HG03442 (cell line): ENCODE results near the gene ACTG1.
"Not testable (repeated sequence)": the region's sequence is repeated elsewhere in the genome, so short reads cannot be mapped to it uniquely, and the experiment has no call there.

Source experiments
- ATAC-seq: cut with Tn5 transposase; IDR thresholded peaks from one replicate; pipeline ENCODE4 v1.9.1; 2021; ENCODE audit warnings: mild to moderate bottlenecking, moderate library complexity; ENCODE audit not compliant: unreplicated experiment

Gene ACTG1

DNA sequence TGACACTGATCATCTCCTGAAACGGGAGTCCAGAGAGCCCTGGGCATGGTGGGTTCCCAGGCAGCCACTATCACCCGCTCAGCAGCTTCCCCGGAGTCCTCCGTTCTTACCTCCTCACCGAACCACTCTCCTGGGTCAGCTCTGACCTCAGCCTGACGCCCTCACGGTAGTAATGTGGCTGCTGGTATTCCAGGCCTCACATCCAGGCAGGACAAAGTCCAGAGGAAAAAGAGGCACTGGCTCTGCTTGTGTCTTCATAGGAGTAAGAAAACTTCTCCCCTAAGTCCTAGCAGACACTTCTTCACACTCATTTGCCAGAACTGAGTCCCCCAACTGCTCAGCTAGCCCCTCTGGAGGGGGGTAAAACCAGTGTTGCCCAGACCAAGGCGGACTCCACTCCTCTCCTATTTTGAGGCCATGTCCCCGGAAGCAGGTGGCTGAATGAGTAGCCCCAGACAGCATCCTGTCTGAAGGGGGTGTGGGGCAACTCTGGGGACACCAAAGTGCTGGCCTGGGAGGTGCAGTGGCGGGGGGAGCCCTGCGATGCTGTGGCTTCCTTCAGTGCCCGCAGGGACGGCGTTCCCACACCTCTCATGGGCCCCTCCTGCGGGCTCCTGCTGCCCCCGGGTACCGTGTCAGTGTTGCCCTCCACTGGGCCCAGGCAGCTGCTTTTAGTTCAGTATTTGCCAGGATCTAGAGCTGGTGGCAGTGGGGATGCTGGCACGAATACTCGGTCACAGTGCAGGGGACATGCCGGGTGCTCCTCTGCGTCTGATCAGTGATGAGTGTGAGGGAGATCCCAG is 20.9 kb upstream of the ACTG1 start:
- ATAC-seq = no peak

DNA sequence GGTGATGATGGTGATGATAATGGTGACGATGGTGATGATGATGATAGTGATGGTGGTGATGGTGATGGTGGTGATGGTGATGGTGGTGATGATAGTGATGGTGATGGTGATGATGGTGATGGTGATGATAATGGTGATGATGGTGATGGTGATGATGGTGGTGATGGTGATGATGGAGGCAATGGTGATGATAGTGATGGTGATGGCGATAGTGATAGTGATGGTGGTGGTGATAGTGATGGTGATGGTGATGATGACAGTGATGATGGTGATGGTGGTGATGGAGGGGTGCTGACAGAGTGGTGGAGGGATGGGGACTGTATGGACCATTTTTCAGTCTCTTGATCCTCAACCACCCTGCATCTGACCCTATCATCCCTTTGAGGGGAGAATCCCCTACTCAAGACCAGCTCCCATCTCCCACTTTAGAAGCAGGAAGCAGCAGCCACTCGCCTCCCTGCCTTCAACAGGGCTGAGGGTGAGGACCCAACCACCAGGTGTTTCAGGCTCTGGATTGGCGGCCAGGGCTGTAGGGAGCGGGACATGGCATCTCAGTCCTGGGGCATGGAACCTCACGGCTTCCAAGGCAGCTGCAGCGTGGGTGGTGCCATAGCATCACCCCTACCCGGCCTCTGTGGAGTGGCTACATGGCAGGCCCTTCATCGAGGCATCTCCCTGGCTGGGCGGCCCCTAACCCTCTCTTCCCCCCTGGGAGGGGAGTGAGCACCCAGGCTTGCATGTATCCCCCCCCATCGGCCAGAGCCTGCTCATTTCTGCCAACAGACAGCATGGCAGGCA is 20.1 kb upstream of the ACTG1 start:
- ATAC-seq = no peak

DNA sequence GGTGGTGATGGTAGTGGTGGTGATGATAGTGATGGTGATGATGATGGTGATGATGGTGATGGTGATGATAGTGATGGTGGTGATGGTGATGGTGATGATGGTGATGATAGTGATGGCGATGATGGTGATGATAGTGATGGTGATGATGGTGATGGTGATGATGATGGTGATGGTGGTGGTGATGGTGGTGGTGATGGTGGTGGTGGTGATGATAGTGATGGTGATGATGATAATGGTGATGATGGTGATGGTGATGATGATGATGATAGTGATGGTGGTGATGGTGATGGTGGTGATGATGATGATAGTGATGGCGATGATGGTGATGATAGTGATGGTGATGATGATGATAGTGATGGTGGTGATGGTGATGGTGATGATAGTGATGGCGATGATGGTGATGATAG is 19.4 kb upstream of the ACTG1 start:
- ATAC-seq = not testable (repeated sequence)

DNA sequence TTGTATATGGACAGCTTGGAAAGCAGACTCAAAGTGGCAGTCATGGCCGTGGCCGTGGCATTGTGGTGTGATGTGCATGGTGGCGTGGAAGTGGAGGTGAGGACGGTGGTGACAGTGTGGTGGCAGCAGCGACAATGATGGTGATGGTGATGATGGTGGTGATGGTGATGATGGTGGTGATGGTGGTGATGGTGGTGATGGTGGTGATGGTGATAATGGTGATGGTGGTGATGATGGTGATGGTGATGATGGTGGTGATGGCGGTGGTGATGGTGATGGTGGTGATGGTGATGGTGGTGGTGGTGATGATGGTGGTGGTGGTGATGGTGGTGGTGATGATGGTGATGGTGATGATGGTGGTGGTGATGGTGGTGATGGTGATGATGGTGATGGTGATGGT is 18.4 kb upstream of the ACTG1 start:
- ATAC-seq = not testable (repeated sequence)

DNA sequence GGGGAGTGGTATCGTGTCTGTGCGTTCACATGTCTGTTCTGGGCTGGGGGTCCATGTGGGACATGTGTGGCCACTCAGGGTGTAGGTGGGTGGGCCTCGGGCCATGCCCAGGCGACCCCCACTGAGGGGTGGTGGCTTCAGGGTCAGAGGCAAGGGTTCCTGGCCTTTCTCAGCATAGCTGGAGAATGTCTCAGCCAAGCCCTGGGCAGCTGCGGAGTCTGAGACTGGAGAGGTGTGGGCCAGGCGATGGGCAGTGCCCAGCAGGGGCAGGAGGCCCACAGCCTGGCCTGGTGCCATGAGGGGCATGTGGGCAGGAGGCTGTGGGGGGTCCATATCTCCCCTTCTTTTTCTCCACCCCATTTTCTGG is 16.8 kb upstream of the ACTG1 start:
- no peak for ATAC-seq

DNA sequence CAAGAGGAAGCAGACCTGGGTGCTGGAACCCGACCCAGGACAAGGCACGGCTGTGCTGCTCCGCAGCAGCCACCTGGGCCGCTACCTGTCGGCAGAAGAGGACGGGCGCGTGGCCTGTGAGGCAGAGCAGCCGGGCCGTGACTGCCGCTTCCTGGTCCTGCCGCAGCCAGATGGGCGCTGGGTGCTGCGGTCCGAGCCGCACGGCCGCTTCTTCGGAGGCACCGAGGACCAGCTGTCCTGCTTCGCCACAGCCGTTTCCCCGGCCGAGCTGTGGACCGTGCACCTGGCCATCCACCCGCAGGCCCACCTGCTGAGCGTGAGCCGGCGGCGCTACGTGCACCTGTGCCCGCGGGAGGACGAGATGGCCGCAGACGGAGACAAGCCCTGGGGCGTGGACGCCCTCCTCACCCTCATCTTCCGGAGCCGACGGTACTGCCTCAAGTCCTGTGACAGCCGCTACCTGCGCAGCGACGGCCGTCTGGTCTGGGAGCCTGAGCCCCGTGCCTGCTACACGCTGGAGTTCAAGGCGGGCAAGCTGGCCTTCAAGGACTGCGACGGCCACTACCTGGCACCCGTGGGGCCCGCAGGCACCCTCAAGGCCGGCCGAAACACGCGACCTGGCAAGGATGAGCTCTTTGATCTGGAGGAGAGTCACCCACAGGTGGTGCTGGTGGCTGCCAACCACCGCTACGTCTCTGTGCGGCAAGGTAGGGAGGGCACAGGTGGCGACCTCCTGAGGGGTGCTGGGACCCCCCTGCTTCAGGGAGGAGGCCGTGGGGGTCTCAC is 16.2 kb upstream of the ACTG1 start:
- no peak for ATAC-seq

DNA sequence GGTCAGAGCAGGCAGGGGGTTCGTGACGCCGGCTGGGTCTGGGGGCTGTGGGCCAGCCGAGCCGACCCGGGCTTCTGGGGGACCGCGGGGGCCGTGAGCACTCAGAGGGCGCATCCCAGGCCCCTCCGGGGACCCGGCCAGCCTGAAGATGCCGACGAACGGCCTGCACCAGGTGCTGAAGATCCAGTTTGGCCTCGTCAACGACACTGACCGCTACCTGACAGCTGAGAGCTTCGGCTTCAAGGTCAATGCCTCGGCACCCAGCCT is 15.7 kb upstream of the ACTG1 start:
- no peak for ATAC-seq

DNA sequence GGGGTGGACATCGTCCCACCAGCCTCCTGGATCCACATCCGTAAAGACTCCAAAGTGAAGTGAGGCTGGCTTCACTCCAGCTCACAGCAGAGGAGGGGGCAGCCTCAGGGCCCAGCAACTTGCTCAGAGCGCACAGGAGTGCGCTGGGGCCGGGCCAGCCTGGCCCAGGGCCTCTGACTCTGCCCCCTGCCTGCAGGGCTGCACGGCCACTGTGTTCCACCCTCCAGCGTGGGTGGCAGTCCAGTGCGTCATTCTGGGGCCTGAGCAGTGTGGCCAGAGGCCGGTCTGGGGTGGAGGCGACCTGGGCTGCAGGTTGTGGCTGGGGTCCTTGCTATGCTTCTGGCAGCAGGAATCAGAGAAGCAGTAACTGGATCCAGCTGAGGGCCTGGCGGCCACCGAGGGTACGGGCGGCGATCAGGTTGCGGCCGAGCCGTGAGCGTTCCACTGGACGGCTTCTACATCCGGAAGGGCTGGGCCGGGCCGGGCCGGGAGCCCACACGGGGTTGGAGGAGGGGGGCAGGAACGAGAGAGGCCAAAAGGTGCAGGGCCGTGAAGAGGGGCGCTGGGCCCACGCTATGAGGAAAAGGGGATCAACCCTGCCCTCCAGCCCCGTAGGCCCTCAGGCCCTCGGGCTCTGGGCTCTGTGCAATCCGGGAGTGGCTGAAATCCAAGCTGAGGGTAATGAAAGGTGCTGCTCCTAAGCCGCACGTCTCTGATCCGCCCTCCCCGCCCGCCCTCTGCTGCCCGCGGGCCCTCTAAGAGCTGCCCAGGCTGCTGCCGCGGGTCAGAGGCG is 15.2 kb upstream of the ACTG1 start, which contains the start of gene FSCN2:
Gene FSCN2, plus strand, starts transcription at position 787 of the 793 bp plus-strand sequence. CDS start 155 bp downstream, outside the sequence.
- ATAC-seq = no peak

DNA sequence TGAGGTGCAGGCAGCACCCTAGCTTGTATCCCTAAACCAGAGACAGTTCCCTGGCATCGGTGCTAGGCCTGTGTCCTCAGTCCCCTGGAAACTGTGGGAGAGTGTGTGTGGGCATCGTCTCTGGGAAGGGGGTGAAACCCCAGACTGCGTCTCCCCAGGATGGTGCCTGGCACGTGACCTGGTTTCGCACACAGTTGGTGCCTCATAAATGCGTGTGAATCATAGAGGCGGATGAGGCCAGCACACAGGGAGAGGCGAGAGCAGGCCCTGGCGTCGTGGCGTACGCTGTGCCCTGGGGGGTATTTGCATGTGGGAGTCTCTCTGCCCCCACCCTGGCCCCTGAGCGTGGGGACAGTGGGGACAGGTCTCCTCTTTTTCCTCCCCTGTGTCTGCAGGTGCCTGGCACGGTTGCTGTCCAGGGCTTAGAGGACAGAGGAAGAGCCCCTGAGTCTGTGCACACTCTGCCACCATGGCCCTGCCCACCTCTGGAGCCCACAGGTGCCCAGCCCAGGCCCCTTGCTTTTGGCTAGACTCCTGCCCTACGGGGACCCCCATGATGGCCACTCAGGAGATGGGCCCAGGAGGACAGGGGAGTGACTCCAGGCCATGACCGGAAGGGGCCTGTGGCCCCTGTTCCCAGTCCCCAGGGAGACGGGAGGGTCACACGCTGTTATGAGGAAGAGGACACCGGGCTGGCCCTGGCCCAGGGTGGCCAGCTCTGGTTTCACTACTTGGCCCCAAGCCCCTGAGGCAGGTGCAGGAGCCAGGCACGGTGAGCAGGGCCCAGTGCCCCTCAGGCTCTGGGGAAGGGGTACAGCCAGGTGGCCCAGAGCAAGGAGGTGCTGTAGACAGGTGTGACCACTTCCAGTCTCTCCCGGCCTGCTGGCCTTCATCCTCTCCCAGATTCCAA is 14.3 kb upstream of the ACTG1 start:
- ATAC-seq = no peak

DNA sequence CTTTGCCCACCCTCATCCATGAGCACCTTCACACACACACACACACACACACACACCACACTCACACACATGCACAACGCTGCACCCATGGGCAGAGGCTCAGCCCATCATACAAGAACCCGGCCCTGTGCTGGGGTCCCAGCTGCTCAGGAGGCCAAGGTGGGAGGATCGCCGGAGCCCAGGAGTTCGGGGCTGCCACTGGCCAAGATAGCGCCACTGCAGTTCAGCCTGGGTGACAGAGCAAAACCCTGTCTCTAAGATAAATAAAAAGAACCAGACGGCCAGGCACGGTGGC is 12.2 kb upstream of the ACTG1 start:
- no peak for ATAC-seq

DNA sequence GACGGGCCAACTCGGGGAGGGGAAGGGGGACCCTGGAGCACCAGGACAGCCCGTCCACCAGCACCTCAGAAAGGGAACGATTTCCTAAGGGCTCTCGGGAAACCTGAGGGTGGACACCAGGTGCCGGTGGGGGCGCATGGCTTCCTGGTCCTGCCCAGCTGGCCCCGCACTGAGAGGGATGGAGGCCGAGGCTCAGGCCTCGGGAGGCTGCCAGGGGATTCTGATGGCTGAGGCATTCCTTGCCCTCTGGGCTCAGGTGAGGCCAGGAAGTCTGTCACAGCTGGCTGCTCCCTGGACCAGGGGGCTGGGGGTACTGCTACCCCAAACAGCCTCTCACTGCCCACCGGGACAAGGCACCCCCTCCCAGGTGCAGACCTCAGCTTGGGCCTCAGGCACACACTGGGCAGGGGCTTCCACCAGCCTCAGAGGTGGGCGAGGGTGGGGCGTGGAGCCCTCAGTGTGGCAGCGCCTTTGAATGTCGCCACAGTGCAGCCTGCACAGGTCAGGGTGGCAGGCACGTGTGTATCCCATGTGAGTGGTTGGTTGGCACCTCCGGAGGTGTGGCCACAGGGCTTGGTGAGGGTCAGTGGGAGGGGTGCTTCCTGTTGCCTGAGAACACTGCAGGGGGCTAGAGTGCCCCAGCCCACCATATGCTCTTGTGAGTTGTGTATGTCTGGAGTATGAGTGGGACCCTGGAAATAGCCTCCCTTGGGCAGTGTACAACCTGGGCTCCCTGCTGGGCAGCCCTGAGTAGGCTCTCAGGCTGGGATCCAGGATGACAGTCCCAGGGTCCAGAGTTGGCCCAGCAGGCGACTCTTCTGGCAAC is 11.7 kb upstream of the ACTG1 start:
- ATAC-seq = no peak

DNA sequence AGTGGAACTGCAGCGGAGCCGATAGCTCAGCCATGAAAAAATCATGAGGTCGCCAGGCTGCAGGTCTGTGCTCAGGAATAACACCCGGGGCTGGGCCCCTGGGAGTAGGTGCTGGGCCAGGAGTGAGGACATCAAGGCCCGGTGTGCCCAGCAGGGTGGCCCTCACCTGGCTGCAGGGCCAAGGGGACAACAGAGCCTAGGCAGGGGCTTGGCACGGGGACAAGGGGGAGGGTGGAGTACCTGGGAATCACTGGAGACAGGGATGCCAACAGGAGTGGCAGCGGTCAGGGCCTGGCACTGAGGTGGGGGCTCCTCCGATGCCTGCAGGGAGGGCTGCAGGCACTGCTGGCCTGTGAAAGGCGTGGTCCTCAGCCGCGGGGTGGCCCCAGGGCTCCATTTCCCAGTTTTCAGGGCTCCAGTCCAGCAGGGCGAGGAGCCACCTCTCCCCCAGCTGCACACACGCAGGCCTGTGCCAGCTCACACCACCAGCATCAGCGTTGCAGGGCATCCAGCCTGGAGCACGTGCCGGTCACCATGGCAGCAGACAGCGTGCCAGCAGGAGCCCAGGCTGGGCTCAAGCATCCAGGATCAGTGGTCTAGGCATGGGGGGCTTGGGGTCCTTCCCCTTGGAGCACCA is 10.9 kb upstream of the ACTG1 start:
- no peak for ATAC-seq

DNA sequence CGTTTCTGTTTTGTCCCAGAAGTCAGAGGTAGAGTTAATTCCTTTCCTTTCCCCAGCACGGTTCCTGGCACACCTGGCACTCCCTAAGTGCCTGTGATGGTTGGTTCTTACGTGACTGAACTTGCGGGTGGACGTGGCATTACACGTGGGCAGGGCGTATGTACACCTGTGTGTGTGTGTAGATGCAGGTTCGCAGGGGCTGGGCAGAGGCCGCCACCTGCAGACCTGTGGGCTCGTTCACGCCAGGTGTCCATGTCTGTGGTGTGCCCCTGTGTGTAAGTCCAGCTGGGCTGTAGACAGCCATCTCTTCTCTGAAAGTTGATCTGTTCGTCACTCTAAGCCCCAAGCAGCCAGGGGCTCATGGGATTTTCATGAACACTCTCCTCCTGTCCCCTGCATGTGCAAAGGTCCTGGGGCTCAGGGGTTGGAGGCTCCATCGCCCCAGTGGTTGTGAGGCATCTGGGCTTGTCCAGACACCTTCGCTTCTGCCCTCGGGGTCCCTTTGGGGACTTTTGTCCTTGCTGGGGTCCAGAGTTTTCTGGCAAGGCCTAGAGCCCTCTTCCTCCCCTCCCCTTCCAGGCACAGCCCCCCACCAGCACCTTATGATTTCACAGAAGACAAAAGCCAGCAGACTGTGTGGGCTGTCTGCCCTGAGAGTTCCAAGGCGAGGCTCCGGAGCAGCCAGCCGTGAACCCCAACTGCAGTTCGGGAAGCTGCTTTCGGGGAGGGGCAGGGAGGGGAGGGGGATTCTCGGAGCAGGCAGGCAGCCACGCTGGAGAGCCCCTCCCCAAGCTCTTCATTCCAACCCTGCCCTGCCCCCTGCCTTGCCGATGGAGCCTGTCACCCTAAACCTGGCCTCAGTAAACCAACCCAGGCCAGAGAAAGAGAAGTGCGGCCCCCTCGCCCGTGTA is 10.1 kb upstream of the ACTG1 start:
- ATAC-seq = no peak

DNA sequence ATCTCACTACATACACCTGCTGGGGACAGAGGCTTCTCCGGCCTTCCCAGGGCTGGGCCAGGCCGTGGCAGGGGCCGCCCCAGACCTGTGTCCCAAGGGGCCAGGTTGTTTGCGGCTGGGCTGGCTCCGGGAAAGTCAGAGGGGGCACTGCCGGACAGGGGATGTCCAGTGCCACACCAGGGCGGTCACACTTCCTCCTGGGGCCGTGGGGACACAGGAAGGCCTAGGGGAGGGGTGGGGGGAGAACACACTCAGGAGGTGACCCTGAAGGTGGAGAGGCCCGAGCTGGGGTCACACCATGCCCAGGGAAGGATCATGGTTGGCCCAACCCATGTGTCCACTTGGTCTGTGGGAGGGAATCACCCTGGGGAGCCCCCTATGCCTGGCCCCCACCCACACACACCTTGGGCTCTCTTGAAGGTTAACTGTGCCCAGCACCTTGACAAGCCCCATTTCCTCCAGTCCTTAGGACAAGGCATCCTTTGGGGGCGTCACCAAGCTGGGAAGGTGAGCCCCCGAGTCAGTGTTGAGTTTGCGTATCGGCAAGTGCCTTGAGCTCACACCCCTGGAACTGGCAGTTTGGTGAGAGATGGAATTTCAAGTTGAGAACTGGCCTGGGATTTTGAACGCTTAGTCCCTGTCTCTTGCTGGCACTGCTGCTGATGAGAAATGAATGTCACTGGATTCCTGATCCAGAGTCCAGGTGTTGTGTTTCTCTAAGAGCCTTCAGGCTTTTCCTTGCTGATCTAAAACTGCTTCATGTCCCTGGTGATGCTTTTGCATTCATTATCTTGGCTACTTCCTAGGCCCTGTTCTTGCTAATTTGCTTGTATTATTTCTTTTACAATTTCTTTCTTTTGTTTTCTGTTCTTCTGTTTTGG is 7.7 kb upstream of the ACTG1 start:
- no peak for ATAC-seq

DNA sequence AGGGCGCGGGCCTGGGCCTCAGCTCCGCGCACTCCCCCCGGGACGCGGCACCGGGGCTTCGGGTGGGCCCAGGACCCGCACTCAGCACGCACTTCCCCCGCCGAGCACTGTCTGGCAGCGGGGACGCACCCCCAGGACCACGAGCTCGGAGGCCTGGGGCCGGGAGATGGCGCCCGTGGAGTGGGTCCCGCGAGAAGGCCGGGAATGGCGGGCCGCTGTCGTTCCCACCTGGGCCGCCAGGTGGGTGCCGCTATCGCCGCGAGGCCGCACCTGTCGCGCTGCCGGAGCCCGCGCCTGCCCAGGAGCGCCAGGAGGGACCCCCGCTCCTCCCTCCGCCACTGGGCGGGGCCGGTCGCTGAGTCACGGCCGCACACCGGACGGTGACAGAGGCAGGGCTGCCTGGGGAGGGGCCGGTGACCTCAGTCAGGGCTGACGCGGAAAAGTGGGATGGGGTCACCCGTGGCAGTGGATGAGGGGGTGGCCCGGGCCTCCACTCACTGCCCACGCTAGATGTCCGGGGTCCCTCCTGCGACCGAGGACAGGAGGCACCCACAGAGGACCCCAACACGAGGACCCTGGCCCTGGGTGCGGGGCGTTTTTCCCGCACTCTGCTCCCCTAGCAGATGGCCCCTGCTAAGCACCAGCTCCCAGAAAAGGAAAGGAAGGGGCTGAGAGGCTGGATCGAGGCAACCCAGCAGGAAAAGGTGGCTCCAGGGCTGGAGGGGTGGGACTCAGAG is 6.9 kb upstream of the ACTG1 start:
- no peak for ATAC-seq

DNA sequence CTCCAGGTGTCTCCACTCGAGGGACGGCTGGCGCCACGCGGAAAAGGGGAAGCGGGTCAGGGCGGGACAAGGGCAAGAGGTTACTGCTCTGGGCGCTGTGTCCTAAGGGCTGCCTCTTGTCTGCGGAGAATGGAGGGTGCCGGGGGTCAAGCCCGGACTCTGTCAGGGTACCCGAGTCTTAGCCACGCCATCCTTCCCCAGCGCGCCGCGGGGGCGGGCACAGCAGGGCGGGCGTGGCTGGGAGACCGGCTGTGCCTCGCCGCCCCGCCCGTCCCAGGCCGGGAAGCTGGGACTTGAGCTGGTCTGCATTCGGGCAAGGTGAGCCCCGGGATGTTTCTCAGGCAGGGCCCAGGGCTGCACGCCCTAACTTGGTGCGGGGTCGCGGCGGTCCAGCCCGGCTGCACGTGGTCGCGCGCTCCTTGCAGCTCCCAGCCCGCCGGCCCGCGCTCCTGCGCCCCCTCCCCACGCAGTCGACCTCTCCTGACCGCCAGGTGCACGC is 6.2 kb upstream of the ACTG1 start:
- no peak for ATAC-seq
